ENCODE results near the gene FBXO9. TPM values are rescaled to one million over a fixed set of nuclear protein-coding genes. Genes with fewer than 3 reads are reported as not detected.
"Not testable (repeated sequence)": the region's sequence is repeated elsewhere in the genome, so short reads cannot be mapped to it uniquely, and the experiment has no call there.

The FBXO9 gene
- polyA plus RNA-seq, 4 donors, result 92.2 to 104 (median 97.6) TPM

GRCh38 chr6:53045891-53046673, 19.1 kb upstream of the FBXO9 start:
- DNase-seq (ENCODE audit: low read depth in 4 of 4, low spot score in 3 of 4), result no peak

- no peak for DNase-seq (ENCODE audit: low read depth in 4 of 4, low spot score in 3 of 4)
Observed at GRCh38 chr6:53048431-53049195, 16.6 kb upstream of the FBXO9 start.

GRCh38 chr6:53049415-53049814, 15.8 kb upstream of the FBXO9 start:
- no peak for DNase-seq (ENCODE audit: low read depth in 4 of 4, low spot score in 3 of 4)

DNA sequence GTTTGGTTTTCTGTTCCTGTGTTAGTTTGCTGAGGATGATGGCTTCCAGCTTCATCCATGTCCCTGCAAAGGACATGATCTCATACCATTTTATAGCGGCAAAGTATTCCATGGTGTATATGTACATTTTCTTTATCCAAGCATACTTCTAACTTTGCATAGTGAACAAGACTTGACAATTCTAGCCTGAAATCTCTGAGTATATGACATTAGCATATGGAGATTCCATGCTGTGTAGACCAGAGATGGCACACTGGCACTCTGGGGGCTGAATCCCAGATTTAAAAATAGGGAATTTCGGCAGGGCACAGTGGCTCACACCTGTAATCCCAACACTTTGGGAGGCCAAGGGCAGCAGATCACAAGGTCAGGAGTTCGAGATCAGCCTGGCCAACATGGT, 13.1 kb upstream of the FBXO9 start:
- not testable (repeated sequence) for DNase-seq (ENCODE audit: low read depth in 4 of 4, low spot score in 3 of 4)

- no peak for DNase-seq (ENCODE audit: low read depth in 4 of 4, low spot score in 3 of 4)
Observed at GRCh38 chr6:53054532-53054931, 10.7 kb upstream of the FBXO9 start.

- no peak for DNase-seq (ENCODE audit: low read depth in 4 of 4, low spot score in 3 of 4)
Observed at GRCh38 chr6:53055873-53056272, 9.3 kb upstream of the FBXO9 start.

GRCh38 chr6:53056273-53056672, 8.9 kb upstream of the FBXO9 start:
- no peak for DNase-seq (ENCODE audit: low read depth in 4 of 4, low spot score in 3 of 4)

DNA sequence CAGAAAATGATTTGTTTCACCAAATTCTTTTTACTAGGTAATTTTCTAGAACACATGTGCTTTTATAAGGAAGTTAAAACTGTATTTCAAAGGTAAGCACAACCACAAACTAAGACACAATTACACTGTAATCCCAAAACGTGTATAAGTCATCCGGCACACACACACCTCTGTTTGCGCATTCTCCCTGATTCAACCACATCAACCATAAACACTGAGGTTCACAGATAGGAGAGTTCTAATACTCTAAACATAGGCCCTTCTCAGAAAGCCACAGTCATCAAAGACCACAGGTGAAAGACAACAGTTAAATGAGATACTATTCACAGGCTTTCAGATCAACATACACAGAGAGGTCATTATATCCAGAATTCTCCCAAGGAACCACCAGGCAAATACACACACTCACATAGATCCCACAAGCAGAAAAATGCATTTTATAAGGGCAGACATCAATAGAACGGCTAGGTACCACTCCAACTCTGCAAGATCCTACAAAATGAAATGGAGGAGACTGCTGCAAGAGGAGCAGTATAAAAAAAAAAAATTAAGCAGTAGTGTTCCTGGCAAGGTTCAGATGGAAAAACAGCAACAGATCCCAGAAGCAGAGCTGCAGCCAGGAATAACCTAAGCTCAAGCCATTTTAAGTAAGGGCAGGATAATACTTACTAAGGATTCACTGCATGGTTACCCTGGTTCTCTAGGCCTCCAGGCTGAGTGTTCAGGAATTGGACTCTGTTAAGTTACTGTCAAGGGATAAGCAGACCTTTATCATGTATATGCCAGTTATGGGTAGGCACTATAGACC, 6.6 kb upstream of the FBXO9 start:
- DNase-seq (ENCODE audit: low read depth in 4 of 4, low spot score in 3 of 4), result no peak

- no peak for DNase-seq (ENCODE audit: low read depth in 4 of 4, low spot score in 3 of 4)
Observed at GRCh38 chr6:53059648-53060589, 5.3 kb upstream of the FBXO9 start.

- no peak for DNase-seq (ENCODE audit: low read depth in 4 of 4, low spot score in 3 of 4)
Observed at GRCh38 chr6:53062169-53062539, 3.0 kb upstream of the FBXO9 start.

GRCh38 chr6:53064255-53064654, 949 bp upstream of the FBXO9 start:
- not testable (repeated sequence) for DNase-seq (ENCODE audit: low read depth in 4 of 4, low spot score in 3 of 4)

GRCh38 chr6:53064726-53065265, 408 bp upstream of the FBXO9 start:
- peak; percentile 93 to 97 (median 96) for DNase-seq (ENCODE audit: low read depth in 4 of 4, low spot score in 3 of 4)

DNA sequence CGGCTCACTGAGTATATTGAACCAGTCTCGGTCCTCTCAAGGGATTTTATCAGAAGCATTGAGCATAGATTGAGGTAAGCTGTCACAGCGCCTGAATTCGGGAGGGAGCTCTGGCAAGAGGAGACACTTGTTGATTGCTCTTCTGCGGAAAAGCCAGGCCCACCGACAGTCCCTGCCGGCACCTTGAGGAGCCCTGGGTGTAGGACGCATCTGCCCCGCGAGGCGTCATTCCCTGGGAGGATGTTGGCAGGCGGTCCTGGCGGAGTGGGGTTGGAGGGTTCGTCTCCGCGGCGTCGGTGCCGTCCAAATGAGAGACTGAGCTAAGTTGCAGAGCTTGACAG, 843 bp downstream of the FBXO9 start:
- peak in 1 of 4 donors; percentile 18 for DNase-seq (ENCODE audit: low read depth in 4 of 4, low spot score in 3 of 4)

DNA sequence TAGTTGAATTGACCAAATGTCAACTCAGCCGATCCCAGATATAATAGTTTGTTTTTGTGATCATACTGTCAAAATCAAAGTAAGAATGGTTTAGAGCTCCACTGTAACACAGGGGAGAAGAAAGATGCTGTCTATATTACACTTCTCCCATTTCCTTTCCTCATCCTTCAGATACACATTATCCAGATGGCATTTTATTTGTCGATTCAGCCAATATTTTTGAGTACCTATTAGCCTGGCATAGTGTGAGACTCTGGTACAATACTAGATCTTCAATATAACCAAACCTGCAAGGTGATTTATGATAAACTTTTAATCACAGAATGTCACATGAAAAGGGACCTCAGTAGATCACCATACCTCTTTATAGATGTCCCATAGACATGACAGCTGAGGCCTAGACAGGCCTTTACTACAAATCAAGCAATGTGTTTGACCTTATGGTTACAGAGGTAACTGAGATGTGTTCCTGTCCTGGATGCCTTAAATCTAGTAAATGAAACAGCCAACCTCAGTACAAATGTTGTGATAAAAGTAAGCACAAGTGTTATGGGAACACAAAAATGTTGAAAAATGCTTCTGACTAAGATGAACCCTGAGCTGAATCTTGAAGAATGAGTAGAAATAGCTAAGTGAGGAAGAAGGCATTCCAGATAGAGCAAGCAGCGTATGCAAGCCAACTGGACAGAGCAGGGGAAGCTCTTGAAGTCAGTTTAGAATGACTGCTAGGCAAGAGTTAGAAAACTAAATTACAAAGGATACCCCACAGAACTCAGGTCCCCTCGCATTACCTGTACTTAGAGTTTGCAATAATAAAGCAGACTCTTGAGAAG, 1.9 kb downstream of the FBXO9 start:
- DNase-seq (ENCODE audit: low read depth in 4 of 4, low spot score in 3 of 4), result no peak

DNA sequence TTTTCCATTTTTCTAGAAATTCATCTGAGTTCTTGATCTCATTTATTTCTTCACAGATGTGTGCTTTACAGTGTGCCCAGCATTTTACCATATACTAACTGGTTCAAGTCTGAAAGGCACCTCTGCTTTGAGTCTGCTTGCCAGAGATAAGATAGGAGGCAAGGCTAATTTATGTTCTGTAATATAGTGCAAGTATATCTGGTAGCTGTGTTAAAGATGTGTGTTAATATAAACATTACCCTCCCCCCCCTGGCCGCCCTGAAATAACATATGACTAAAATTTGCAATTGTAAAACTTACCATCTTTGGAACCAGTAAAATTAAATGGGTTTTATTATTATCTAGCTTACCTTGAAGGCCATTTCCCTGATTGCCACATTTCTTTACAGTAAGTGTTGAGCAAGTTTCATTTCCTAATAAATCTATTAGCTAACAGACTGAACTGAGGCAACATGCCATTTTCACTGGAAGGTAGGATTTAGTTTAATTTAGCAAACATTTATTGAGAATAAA, 2.7 kb downstream of the FBXO9 start:
- no peak for DNase-seq (ENCODE audit: low read depth in 4 of 4, low spot score in 3 of 4)

GRCh38 chr6:53069427-53069826, 4.2 kb downstream of the FBXO9 start:
- DNase-seq (ENCODE audit: low read depth in 4 of 4, low spot score in 3 of 4), result no peak

- no peak for DNase-seq (ENCODE audit: low read depth in 4 of 4, low spot score in 3 of 4)
Observed at GRCh38 chr6:53070806-53071205, 5.6 kb downstream of the FBXO9 start.

GRCh38 chr6:53074347-53074746, 9.1 kb downstream of the FBXO9 start:
- no peak for DNase-seq (ENCODE audit: low read depth in 4 of 4, low spot score in 3 of 4)

DNA sequence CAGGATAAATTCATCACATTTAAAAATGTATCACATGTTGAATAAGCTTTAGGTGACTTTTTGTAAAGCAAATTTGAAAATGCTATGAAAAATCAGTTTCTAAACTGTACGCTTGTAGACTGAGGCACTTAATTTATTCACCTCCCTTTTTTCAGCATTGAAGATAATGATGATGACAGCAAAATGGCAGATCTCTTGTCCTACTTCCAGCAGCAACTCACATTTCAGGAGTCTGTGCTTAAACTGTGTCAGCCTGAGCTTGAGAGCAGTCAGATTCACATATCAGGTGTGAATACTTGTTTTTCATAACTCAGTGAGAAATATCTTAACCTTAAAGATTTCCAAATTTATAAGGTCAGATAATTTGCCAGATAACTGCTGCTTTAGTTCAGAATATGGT, 15.6 kb downstream of the FBXO9 start:
- no peak for DNase-seq (ENCODE audit: low read depth in 4 of 4, low spot score in 3 of 4)
